GM21381 (cell line): ENCODE data around the gene RAD51B.

Experiments used
- ATAC-seq: cut with Tn5 transposase; IDR thresholded peaks from one replicate; pipeline ENCODE4 v1.9.1; 2021; ENCODE audit warnings: mild to moderate bottlenecking, moderate library complexity; ENCODE audit not compliant: unreplicated experiment

RAD51B gene

GRCh38 chr14:68527329-68527851, 707.8 kb downstream of the RAD51B start:
- ATAC-seq: no peak

GRCh38 chr14:68528040-68528687, 708.6 kb downstream of the RAD51B start:
- no peak for ATAC-seq

- ATAC-seq: no peak
Measured at GRCh38 chr14:68530443-68530842, 710.9 kb downstream of the RAD51B start.

- ATAC-seq: no peak
Measured at GRCh38 chr14:68532496-68532895, 712.9 kb downstream of the RAD51B start.

- no peak for ATAC-seq
Measured at GRCh38 chr14:68534276-68534675, 714.7 kb downstream of the RAD51B start.

GRCh38 chr14:68535404-68536017, 715.9 kb downstream of the RAD51B start:
- ATAC-seq: no peak

GRCh38 chr14:68536018-68536410, 716.4 kb downstream of the RAD51B start:
- ATAC-seq: no peak

- no peak for ATAC-seq
Measured at GRCh38 chr14:68538639-68539038, 719.1 kb downstream of the RAD51B start.

GRCh38 chr14:68539241-68539737, 719.7 kb downstream of the RAD51B start:
- no peak for ATAC-seq

- no peak for ATAC-seq
Measured at GRCh38 chr14:68539789-68540188, 720.2 kb downstream of the RAD51B start.

GRCh38 chr14:68541178-68541896, 721.8 kb downstream of the RAD51B start:
- no peak for ATAC-seq

- no peak for ATAC-seq
Measured at GRCh38 chr14:68542346-68542745, 722.8 kb downstream of the RAD51B start.

- ATAC-seq: no peak
Measured at GRCh38 chr14:68543516-68543915, 723.9 kb downstream of the RAD51B start.

GRCh38 chr14:68544081-68544892, 724.7 kb downstream of the RAD51B start:
- ATAC-seq: no peak

- no peak for ATAC-seq
Measured at GRCh38 chr14:68546839-68547238, 727.3 kb downstream of the RAD51B start.

- ATAC-seq: no peak
Measured at GRCh38 chr14:68547305-68548193, 728.0 kb downstream of the RAD51B start.

- ATAC-seq: no peak
Measured at GRCh38 chr14:68548194-68549076, 728.9 kb downstream of the RAD51B start.

- no peak for ATAC-seq
Measured at GRCh38 chr14:68550338-68550715, 730.7 kb downstream of the RAD51B start.
